Measurements from ENCODE around the gene MRPL37. TPM values are rescaled to one million over a fixed set of nuclear protein-coding genes. Genes with fewer than 3 reads are reported as not detected.
"Not testable (repeated sequence)": the region's sequence is repeated elsewhere in the genome, so short reads cannot be mapped to it uniquely, and the experiment has no call there.

Gene MRPL37
- total RNA-seq, 2 experiments from 2014 or later = 24.0 to 24.4 TPM

GRCh38 chr1:54204199-54204598 is 4.2 kb downstream of the MRPL37 start:
- Mint-ChIP-seq H3K36me3 (ENCODE audit: low read depth) (peaks cover 66% of the 10 kb centered on the region), H3K9me3 (no peaks in the 10 kb centered on the region), H3K27me3 (no peaks in the 10 kb centered on the region), H3K4me3 (no peak overlapping the region), H3K4me1 (ENCODE audit: low read depth) (peaks cover 30% of the 10 kb centered on the region), H3K27ac (no peak overlapping the region)
- intact Hi-C loops (cut with DNase I, micrococcal nuclease) = loop anchor here (5.0 to 10.0 kb wide), 5 partner anchors 81 to 513 kb away; partner anchors contain the start of genes NDC1 (in 1 of the 2), TCEANC2 (in 1 of the 2), TMEM59 (in 1 of the 2) and TTC4 (in 1 of the 2)
- H3K9me3 ChIP-seq (ENCODE audit: control insufficient read depth in 1 of 2, insufficient read depth in 1 of 2, low read length in 2 of 2) = no peaks in the 10 kb centered on the region
- CTCF ChIA-PET = no interaction called here
- TF ChIP-seq, protein P1, sequence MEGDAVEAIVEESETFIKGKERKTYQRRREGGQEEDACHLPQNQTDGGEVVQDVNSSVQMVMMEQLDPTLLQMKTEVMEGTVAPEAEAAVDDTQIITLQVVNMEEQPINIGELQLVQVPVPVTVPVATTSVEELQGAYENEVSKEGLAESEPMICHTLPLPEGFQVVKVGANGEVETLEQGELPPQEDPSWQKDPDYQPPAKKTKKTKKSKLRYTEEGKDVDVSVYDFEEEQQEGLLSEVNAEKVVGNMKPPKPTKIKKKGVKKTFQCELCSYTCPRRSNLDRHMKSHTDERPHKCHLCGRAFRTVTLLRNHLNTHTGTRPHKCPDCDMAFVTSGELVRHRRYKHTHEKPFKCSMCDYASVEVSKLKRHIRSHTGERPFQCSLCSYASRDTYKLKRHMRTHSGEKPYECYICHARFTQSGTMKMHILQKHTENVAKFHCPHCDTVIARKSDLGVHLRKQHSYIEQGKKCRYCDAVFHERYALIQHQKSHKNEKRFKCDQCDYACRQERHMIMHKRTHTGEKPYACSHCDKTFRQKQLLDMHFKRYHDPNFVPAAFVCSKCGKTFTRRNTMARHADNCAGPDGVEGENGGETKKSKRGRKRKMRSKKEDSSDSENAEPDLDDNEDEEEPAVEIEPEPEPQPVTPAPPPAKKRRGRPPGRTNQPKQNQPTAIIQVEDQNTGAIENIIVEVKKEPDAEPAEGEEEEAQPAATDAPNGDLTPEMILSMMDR (IDR thresholded peaks at IDR 0.05) = no peak
- H3K27ac ChIP-seq (ENCODE audit: low read depth in 1 of 2, low read length in 2 of 2) = no peak overlapping the region
- no peak overlapping the region for H3K4me3 ChIP-seq (ENCODE audit: low read length)
- no peaks in the 10 kb centered on the region for H3K27me3 ChIP-seq (ENCODE audit: control insufficient read depth in 1 of 2, insufficient read depth in 2 of 2, low read length in 2 of 2)
- peaks cover 44% of the 10 kb centered on the region for H3K36me3 ChIP-seq (ENCODE audit: insufficient read depth, low read length)
- H3K4me1 ChIP-seq (ENCODE audit: insufficient read depth, low read length) = peaks cover 19% of the 10 kb centered on the region
- POLR2A ChIA-PET = no interaction called here
- no peak for DNase-seq
- ATAC-seq (ENCODE audit: poor library complexity) = no peak

GRCh38 chr1:54207287-54207686 is 7.3 kb downstream of the MRPL37 start:
- H3K9me3 Mint-ChIP-seq = no peaks in the 10 kb centered on the region
- POLR2A ChIA-PET = no interaction called here
- no peaks in the 10 kb centered on the region for H3K27me3 Mint-ChIP-seq
- DNase-seq (no peak), ATAC-seq (ENCODE audit: poor library complexity) (no peak)
- TF ChIP-seq, protein P1 (IDR thresholded peaks at IDR 0.05) = no peak
- Histone ChIP-seq H3K27ac (ENCODE audit: low read depth in 1 of 2, low read length in 2 of 2) (no peak overlapping the region), H3K36me3 (ENCODE audit: insufficient read depth, low read length) (peaks cover 72% of the 10 kb centered on the region), H3K4me3 (ENCODE audit: low read length) (no peak overlapping the region), H3K27me3 (ENCODE audit: control insufficient read depth in 1 of 2, insufficient read depth in 2 of 2, low read length in 2 of 2) (no peaks in the 10 kb centered on the region), H3K4me1 (ENCODE audit: insufficient read depth, low read length) (no peaks in the 10 kb centered on the region), H3K9me3 (ENCODE audit: control insufficient read depth in 1 of 2, insufficient read depth in 1 of 2, low read length in 2 of 2) (no peaks in the 10 kb centered on the region)
- CTCF ChIA-PET = no interaction called here
- intact Hi-C loops (cut with DNase I, micrococcal nuclease) = loop anchor here in 1 of 2 experiments (10.0 kb wide), 1 partner anchor 78 kb away; no protein-coding TSS in a partner anchor
- no peak overlapping the region for H3K4me3 Mint-ChIP-seq
- H3K4me1 Mint-ChIP-seq (ENCODE audit: low read depth) = peaks cover 6% of the 10 kb centered on the region
- peaks cover 79% of the 10 kb centered on the region for H3K36me3 Mint-ChIP-seq (ENCODE audit: low read depth)
- no peak overlapping the region for H3K27ac Mint-ChIP-seq

DNA sequence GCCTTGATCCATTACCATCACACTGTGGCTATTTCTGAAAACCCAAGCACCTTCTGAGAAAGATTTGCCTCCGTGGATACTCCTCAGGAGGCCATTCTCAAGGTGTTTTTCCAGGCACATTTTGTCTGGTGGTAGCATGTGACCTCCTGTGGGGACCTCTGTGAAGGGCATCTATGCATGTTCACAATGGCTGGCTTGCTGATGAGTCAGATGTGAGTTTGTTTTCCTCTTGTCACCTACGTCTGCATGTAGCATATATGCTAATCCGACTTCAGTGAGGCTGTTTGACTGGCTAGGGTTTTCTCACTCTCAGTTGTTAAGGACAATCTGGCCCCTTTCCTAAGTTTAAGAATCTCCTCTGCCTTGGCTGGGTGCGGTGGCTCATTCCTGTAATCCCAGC is 7.9 kb downstream of the MRPL37 start:
- H3K27me3 ChIP-seq (ENCODE audit: control insufficient read depth in 1 of 2, insufficient read depth in 2 of 2, low read length in 2 of 2); H3K27me3 Mint-ChIP-seq; POLR2A ChIA-PET; H3K27ac Mint-ChIP-seq; H3K4me1 Mint-ChIP-seq (ENCODE audit: low read depth); ATAC-seq (ENCODE audit: poor library complexity); H3K4me1 ChIP-seq (ENCODE audit: insufficient read depth, low read length); H3K4me3 ChIP-seq (ENCODE audit: low read length); H3K27ac ChIP-seq (ENCODE audit: low read depth in 1 of 2, low read length in 2 of 2); CTCF ChIA-PET; H3K9me3 Mint-ChIP-seq; H3K9me3 ChIP-seq (ENCODE audit: control insufficient read depth in 1 of 2, insufficient read depth in 1 of 2, low read length in 2 of 2); H3K4me3 Mint-ChIP-seq; DNase-seq: not testable (repeated sequence)
- H3K36me3 Mint-ChIP-seq (ENCODE audit: low read depth) = peaks cover 79% of the 10 kb centered on the region
- H3K36me3 ChIP-seq (ENCODE audit: insufficient read depth, low read length) = peaks cover 77% of the 10 kb centered on the region
- intact Hi-C loops (cut with DNase I, micrococcal nuclease) = loop anchor here in 1 of 2 experiments (10.0 kb wide), 1 partner anchor 77 kb away; no protein-coding TSS in a partner anchor

DNA sequence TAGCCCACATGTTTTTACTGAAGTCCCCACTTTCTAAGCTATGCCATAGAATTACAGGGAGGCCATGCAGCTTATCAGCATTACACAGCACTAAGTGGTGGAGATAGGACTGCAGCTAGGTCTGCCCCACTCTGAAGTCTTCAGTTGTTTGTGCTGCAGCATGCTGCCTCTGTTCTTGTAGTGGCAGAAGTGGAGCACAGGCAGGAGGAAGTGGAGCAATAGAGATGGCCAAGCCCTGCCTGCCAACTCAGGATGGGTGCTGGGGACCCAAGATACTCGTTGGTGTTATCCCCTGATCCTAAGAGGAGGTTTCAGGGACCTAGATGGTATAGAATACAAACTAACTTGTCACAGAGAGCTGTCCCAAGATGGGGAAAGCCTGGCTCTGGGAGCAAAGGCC is 12.9 kb downstream of the MRPL37 start:
- H3K27ac Mint-ChIP-seq = no peak overlapping the region
- H3K36me3 Mint-ChIP-seq (ENCODE audit: low read depth) = peaks cover 91% of the 10 kb centered on the region
- no peaks in the 10 kb centered on the region for H3K9me3 ChIP-seq (ENCODE audit: control insufficient read depth in 1 of 2, insufficient read depth in 1 of 2, low read length in 2 of 2)
- no peak overlapping the region for H3K27ac ChIP-seq (ENCODE audit: low read depth in 1 of 2, low read length in 2 of 2)
- intact Hi-C loops (cut with DNase I, micrococcal nuclease) = no loop called here
- no peak for DNase-seq
- no peak overlapping the region for H3K4me3 ChIP-seq (ENCODE audit: low read length)
- H3K9me3 Mint-ChIP-seq = no peaks in the 10 kb centered on the region
- H3K4me3 Mint-ChIP-seq = no peak overlapping the region
- ATAC-seq (ENCODE audit: poor library complexity) = no peak
- H3K4me1 ChIP-seq (ENCODE audit: insufficient read depth, low read length) = no peaks in the 10 kb centered on the region
- H3K27me3 Mint-ChIP-seq = no peaks in the 10 kb centered on the region
- peaks cover 93% of the 10 kb centered on the region for H3K36me3 ChIP-seq (ENCODE audit: insufficient read depth, low read length)
- no peaks in the 10 kb centered on the region for H3K27me3 ChIP-seq (ENCODE audit: control insufficient read depth in 1 of 2, insufficient read depth in 2 of 2, low read length in 2 of 2)
- H3K4me1 Mint-ChIP-seq (ENCODE audit: low read depth) = no peaks in the 10 kb centered on the region
- TF ChIP-seq, protein P1 (IDR thresholded peaks at IDR 0.05) = no peak
- ChIA-PET CTCF (no interaction called here), POLR2A (interaction anchor here (1.3 kb wide), 1 partner anchor 13 kb away, joined by 3 read pairs; the partner anchor contains the start of genes CYB5RL and MRPL37)

Data from CD4-positive, alpha-beta T cell (primary cell).